Measurements from ENCODE around the gene PROX1.

Gene PROX1

DNA sequence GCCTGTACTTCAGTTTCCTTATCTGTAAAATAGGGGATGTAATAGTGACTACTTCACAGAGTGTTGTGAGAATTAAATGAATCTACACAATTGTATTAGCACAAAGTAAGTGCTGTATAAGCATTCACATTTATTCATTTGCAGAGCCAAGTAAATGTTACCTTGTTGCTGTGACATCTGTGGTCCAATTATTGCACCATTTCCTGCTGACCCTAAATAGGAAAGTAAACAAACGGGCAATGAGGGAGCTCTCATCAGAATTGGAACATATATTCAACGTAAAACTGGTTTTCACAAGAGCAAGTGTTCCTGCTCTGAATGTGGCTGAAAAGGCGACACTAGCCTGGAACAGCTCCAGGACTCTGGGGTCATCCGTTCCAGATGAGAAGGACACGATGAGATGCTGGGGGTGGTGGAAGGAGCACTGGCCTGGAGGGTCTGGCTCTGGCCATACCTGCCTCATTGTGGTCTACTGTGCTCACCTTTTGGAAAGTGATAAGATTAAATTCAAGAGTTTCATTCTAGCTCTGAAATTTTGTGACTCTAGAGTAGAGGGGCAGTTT, 34.5 kb downstream of the PROX1 start:
- DNase-seq (ENCODE audit: low spot score): no peak
- Histone ChIP-seq H3K4me3 (no peak overlapping the region), H3K27ac (no peak overlapping the region)
- TF ChIP-seq, protein P1, sequence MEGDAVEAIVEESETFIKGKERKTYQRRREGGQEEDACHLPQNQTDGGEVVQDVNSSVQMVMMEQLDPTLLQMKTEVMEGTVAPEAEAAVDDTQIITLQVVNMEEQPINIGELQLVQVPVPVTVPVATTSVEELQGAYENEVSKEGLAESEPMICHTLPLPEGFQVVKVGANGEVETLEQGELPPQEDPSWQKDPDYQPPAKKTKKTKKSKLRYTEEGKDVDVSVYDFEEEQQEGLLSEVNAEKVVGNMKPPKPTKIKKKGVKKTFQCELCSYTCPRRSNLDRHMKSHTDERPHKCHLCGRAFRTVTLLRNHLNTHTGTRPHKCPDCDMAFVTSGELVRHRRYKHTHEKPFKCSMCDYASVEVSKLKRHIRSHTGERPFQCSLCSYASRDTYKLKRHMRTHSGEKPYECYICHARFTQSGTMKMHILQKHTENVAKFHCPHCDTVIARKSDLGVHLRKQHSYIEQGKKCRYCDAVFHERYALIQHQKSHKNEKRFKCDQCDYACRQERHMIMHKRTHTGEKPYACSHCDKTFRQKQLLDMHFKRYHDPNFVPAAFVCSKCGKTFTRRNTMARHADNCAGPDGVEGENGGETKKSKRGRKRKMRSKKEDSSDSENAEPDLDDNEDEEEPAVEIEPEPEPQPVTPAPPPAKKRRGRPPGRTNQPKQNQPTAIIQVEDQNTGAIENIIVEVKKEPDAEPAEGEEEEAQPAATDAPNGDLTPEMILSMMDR (IDR thresholded peaks at IDR 0.05): no peak

DNA sequence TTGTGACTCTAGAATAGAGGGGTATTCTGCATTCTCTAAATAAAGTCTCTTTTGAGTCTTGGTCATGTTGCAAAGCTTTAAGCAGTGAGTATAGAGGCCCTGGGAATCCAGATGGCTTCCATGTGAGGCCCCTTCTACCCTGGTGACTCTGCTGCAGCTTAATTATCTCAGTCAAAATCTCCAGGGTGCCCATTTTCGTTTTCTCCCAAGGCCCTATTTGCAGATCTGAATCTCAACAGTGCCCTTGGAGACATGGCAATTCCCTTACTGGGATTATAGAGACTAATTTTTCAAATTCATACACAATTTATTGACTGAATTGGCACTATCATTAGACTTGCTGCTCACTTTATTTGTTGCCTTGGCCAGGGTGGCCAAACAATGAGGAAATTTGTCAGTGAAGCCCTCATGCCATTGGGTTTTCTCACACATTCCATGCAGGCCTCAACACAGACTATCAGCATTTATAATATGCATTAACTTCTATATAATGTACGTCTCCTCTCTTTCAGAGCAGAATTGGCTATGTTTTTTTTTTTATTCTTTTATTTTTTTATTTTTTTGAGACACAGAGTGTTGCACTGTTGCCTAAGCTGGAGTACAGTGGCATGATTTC, 35.1 kb downstream of the PROX1 start:
- Histone ChIP-seq H3K27ac (no peak overlapping the region), H3K4me3 (no peak overlapping the region)
- TF ChIP-seq, protein P1 (IDR thresholded peaks at IDR 0.05): no peak
- DNase-seq (ENCODE audit: low spot score): no peak

DNA sequence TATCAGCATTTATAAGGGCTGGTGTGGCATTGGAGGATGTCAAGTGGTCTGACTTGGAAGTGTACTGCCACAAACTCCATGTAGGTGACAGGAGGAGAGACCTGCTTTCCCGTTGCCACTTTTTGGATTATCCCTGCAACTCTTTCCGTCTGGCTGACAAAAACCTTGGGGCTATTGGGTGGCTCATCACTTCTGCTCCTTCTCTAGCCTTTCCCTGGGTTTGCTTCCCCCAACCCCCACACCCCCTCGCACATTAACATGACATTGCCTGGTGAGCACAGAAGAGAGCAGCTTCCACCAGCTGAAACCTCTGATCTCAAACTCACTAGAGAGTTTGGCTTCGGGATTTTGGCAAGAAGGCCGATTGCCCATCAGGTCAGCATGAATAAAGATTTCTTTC, 39.2 kb downstream of the PROX1 start:
- H3K27ac ChIP-seq: no peak overlapping the region
- no peak overlapping the region for H3K4me3 ChIP-seq
- no peak for DNase-seq (ENCODE audit: low spot score)
- TF ChIP-seq, protein P1 (IDR thresholded peaks at IDR 0.05): no peak

DNA sequence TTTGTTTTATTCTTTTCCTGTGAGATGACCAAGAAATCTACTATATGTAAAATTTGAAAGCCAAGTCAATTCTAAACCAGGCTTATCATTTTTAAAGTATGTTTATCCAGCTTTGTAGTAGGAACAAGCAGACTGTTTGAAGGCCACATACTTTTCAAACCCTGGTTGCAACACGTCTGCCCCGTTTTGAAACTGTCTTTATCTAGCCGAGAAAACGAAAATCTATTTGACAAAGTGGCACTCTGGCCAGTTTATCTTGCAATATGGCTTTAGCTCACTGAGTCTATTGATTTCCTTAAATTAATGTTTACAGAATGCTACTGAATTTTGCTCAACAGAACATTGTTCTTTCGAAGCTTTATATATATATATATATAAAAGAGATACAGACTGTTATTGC, 39.7 kb downstream of the PROX1 start:
- H3K4me3 ChIP-seq: no peak overlapping the region
- TF ChIP-seq, protein P1 (IDR thresholded peaks at IDR 0.05): no peak
- no peak overlapping the region for H3K27ac ChIP-seq
- no peak for DNase-seq (ENCODE audit: low spot score)

DNA sequence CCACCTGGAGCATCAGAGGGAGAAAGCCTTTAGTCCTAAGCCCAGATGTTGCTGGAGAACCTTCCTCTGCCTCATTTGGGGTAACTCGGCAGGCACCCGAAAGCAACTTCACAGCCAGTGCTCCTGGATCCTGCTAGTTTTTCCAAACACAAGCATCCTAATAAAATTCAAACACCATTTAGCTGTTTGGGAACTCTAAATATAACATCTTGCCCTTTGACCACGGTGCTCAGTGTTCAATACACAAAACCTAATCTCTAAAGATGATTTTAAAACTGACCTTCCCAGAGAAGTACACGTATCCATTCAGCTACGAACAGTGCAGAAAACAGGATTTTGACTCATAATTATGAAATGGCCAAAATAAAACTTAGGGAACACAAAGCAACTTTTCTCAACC, 40.3 kb downstream of the PROX1 start:
- Histone ChIP-seq H3K27ac (no peak overlapping the region), H3K4me3 (no peak overlapping the region)
- TF ChIP-seq, protein P1 (IDR thresholded peaks at IDR 0.05): no peak
- no peak for DNase-seq (ENCODE audit: low spot score)

DNA sequence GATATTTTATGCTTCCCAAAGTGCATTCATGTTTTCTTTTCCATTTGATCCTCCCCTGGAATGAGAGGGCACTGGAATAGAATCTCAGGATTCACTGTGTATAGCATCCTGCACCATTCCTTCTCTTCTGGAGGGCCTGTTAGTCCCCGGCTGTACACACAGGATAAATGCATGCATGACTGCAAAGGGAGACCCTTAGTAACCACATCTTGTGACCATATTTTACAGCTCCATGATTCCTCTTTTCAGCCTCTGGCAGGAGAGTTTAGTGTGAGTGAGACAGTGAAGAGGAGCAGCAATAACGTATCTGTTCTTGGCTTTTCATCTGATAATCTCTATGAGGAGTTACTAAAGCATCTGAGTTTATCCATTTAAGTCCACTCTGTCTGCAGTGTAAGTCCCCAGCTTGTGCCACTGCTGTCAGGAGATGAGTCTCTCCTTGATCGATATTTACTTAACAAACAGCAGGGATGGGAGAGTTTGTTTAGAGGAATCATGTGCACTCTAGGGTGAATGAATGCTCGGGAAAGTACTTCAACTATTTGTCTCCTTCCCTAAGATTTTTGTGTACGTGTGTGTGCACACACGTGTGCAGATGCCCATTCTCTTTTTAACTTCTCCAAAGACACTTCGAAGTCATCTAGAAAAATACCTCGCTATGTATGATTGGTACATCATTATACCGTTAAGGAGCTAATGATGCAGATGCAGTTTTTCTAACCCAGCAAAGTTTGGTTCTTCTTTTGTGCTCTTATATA, 41.1 kb downstream of the PROX1 start:
- Histone ChIP-seq H3K4me3 (no peak overlapping the region), H3K27ac (no peak overlapping the region)
- DNase-seq (ENCODE audit: low spot score): no peak
- TF ChIP-seq, protein P1 (IDR thresholded peaks at IDR 0.05): no peak

DNA sequence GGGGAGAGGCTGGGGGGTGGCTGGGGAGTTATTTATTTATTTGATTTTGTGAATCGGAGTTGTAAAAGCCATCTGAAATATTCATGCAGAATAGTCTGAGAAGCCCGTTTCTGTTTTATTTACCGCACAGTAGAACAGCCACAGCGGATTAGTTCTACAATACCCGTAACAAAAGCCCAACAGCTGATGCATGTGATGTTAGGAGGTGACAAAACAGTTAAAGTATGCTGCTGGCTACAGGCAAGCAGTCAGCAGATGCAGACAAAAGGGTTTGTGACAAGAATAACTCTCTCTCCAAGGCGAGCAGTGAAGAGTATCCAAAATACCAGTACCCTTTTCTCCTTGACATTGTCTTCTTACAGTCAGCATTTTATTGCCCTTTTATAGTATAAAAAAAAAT, 42.0 kb downstream of the PROX1 start:
- no peak overlapping the region for H3K27ac ChIP-seq
- TF ChIP-seq, protein P1 (IDR thresholded peaks at IDR 0.05): no peak
- H3K4me3 ChIP-seq: no peak overlapping the region
- DNase-seq (ENCODE audit: low spot score): no peak
